Liver (tissue), 9 donors: ENCODE results near the gene SMPD3. TPM values are rescaled to one million over a fixed set of nuclear protein-coding genes. Genes with fewer than 3 reads are reported as not detected.

Experiments used
- DNase-seq: peaks from one replicate; pipeline ENCODE4 v3.0.0-alpha.2; 2017; ENCODE audit warnings: low spot score
- H3K27ac ChIP-seq, 2 donors: one replicate each; pipeline ENCODE4 v1.7.0; 2013; ENCODE audit warnings: inconsistent platforms in 2 of 2, low read length in 2 of 2, control low read depth in 1 of 2, low read depth in 1 of 2, mild to moderate bottlenecking in 1 of 2
- H3K27me3 ChIP-seq, 4 donors: one replicate each; pipeline versions ENCODE4 v1.6.1 to v1.7.0; 2013; ENCODE audit warnings: low read length in 3 of 4, inconsistent platforms in 1 of 4, mild to moderate bottlenecking in 1 of 4, moderate library complexity in 1 of 4; ENCODE audit not compliant: control insufficient read depth in 4 of 4, insufficient read depth in 4 of 4
- H3K36me3 ChIP-seq, 4 donors: one replicate each; pipeline versions ENCODE4 v1.6.1 to v1.7.0; 2013; ENCODE audit warnings: low read length in 3 of 4, mild to moderate bottlenecking in 3 of 4, low read depth in 1 of 4, moderate library complexity in 1 of 4; ENCODE audit not compliant: control insufficient read depth in 4 of 4, insufficient read depth in 3 of 4
- H3K4me1 ChIP-seq, 4 donors: one replicate each; pipeline versions ENCODE4 v1.6.1 to v1.7.0; 2013; ENCODE audit warnings: low read length in 3 of 4, mild to moderate bottlenecking in 3 of 4, moderate library complexity in 1 of 4; ENCODE audit not compliant: control insufficient read depth in 4 of 4, insufficient read depth in 4 of 4
- H3K4me3 ChIP-seq, 3 donors: one replicate each; pipeline versions ENCODE4 v1.6.1 to v1.7.0; 2013; ENCODE audit warnings: low read length in 3 of 3, control low read depth in 1 of 3, low read depth in 1 of 3, mild to moderate bottlenecking in 1 of 3
- H3K9ac ChIP-seq, 2 donors: one replicate each; pipeline ENCODE4 v1.7.0; 2013; ENCODE audit warnings: low read length in 2 of 2, mild to moderate bottlenecking in 2 of 2, moderate library complexity in 2 of 2, control low read depth in 1 of 2, low read depth in 1 of 2
- H3K9me3 ChIP-seq, 4 donors: one replicate each; pipeline versions ENCODE4 v1.6.1 to v1.7.0; 2013; ENCODE audit warnings: low read length in 3 of 4; ENCODE audit not compliant: control insufficient read depth in 4 of 4
- ATF3 ChIP-seq: IDR thresholded peaks from 2 replicates; pipeline ENCODE4 v1.6.1; 2016; ENCODE audit warnings: antibody characterized with exemption
- CTCF ChIP-seq: fragments of 150-350 bp; IDR thresholded peaks from 2 replicates; pipeline ENCODE4 v1.5.1; 2017; ENCODE audit warnings: improper control_type of control experiment, low read depth, low read length; ENCODE audit not compliant: missing input control
- EGR1 ChIP-seq, 2 donors: IDR thresholded peaks; 2 replicates each; pipeline ENCODE4 v1.6.1; 2016 to 2018; ENCODE audit warnings: antibody characterized with exemption in 2 of 2, low read depth in 2 of 2
- FOXA1 ChIP-seq: IDR thresholded peaks from 2 replicates; pipeline ENCODE4 v1.6.1; 2016; ENCODE audit warnings: antibody characterized with exemption
- FOXA2 ChIP-seq: IDR thresholded peaks from 2 replicates; pipeline ENCODE4 v1.6.1; 2016; ENCODE audit warnings: antibody characterized with exemption
- HNF4A ChIP-seq, 2 donors: conservative IDR thresholded peaks; 2 replicates each; pipeline ENCODE4 v1.6.1; 2016; ENCODE audit warnings: antibody characterized with exemption in 2 of 2, mild to moderate bottlenecking in 2 of 2
- HNF4G ChIP-seq: IDR thresholded peaks from 2 replicates; pipeline ENCODE4 v1.6.1; 2016; ENCODE audit warnings: antibody characterized with exemption
- JUND ChIP-seq, 2 donors: IDR thresholded peaks; 2 replicates each; pipeline ENCODE4 v1.6.1; 2016; ENCODE audit warnings: antibody characterized with exemption in 2 of 2
- MAX ChIP-seq: IDR thresholded peaks from 2 replicates; pipeline ENCODE4 v1.6.1; 2016; ENCODE audit warnings: antibody characterized with exemption
- NR2F2 ChIP-seq: IDR thresholded peaks from 2 replicates; pipeline ENCODE4 v1.6.1; 2016; ENCODE audit warnings: antibody characterized with exemption
- REST ChIP-seq: IDR thresholded peaks from 2 replicates; pipeline ENCODE4 v1.6.1; 2016; ENCODE audit warnings: antibody characterized with exemption, mild to moderate bottlenecking
- SP1 ChIP-seq: IDR thresholded peaks from 2 replicates; pipeline ENCODE4 v1.6.1; 2018; ENCODE audit warnings: antibody characterized with exemption, mild to moderate bottlenecking
- TAF1 ChIP-seq: conservative IDR thresholded peaks from 2 replicates; pipeline ENCODE4 v1.6.1; 2016; ENCODE audit warnings: antibody characterized with exemption, mild to moderate bottlenecking
- WGBS: extraction: QIAGEN DNeasy Blood & Tissue Kit; methylation state at CpG from one replicate; pipeline ENCODE4 v1.1.7; 2013; 5-methylcytosine and 5-hydroxymethylcytosine counted together
- polyA plus RNA-seq, 2 donors: library from polyadenylated mRNA; stranded (reverse) in 1 of 2; unstranded in 1 of 2; fragments of 200-250 nt in 1 of 2; fragments of >200 nt in 1 of 2; fragmentation: Nextera tagmentation in 1 of 2; extraction: Ambion mirVana in 1 of 2; gene quantifications; one replicate each; pipeline versions ENCODE4 v1.2.1 to v1.2.3, GENCODE V29; 2013 to 2015
- total RNA-seq, 2 donors: library from RNA; depleted of rRNA; stranded (reverse); fragments of >200 nt; gene quantifications; one replicate each; pipeline ENCODE4 v1.2.3, GENCODE V29; 2014
- donor health status: healthy.
- donor health status: healthy.
- donor health status: healthy.
- donor health status: healthy.
- donor health status: healthy.

Gene SMPD3
- total and polyA plus RNA-seq, 4 donors, result 0.33 to 10.6 (median 2.7) TPM

- Histone ChIP-seq H3K36me3 (peaks cover 20 to 84% (median 39%) of the 10 kb centered on the region in 4 donors), H3K4me3 (no peak overlapping the region), H3K27me3 (no peaks in the 10 kb centered on the region), H3K9ac (no peak overlapping the region), H3K27ac (no peak overlapping the region), H3K4me1 (no peaks in the 10 kb centered on the region), H3K9me3 (no peaks in the 10 kb centered on the region)
- TF ChIP-seq FOXA1 (no peak), JUND (IDR thresholded peaks at IDR 0.05) (no peak), ATF3 (no peak), CTCF (no peak), REST (no peak), TAF1 (no peak), HNF4G (no peak), EGR1 (IDR thresholded peaks at IDR 0.05; ENCODE audit: low read depth in 2 of 2) (no peak), FOXA2 (no peak)
- no peak for DNase-seq
- WGBS, result 95% methylated on average over 13 of the region's 13 CpGs
These were observed 94.9 kb downstream of the SMPD3 start for GRCh38 chr16:68353366-68353765.

- no peak overlapping the region for H3K27ac ChIP-seq
- H3K36me3 ChIP-seq, result peaks cover 17 to 84% (median 39%) of the 10 kb centered on the region in 4 donors
- H3K4me1 ChIP-seq, result no peaks in the 10 kb centered on the region
- H3K9ac ChIP-seq, result no peak overlapping the region
- no peak for DNase-seq
- TF ChIP-seq NR2F2, result no peak
- no peak for TF ChIP-seq ATF3
- TF ChIP-seq FOXA1, result no peak
- no peak for TF ChIP-seq TAF1
- TF ChIP-seq HNF4A (conservative IDR thresholded peaks at IDR 0.05), result no peak
- TF ChIP-seq MAX, result no peak
- TF ChIP-seq CTCF, result no peak
- TF ChIP-seq SP1, result no peak
- TF ChIP-seq REST, result no peak
- H3K4me3 ChIP-seq, result no peak overlapping the region
- WGBS, result 89% methylated on average over 11 of the region's 11 CpGs
- H3K9me3 ChIP-seq, result no peaks in the 10 kb centered on the region
- no peaks in the 10 kb centered on the region for H3K27me3 ChIP-seq
These were observed 96.3 kb downstream of the SMPD3 start for GRCh38 chr16:68351991-68352431.
